Karpas-422 (cell line): Measurements from ENCODE around the gene CAPZA1. TPM values are rescaled to one million over a fixed set of nuclear protein-coding genes. Genes with fewer than 3 reads are reported as not detected.

ENCODE experiments used
- DNase-seq: peaks from one replicate; pipeline ENCODE4 v3.0.0-alpha.2; 2015
- H2AFZ ChIP-seq: fragments of 200-600 bp; sonication (generic); 2 replicates; pipeline ENCODE4 v1.6.1; 2014; ENCODE audit warnings: antibody characterized with exemption, low read length, mixed read lengths
- H3K27ac ChIP-seq: fragments of 200-600 bp; sonication (generic); 2 replicates; pipeline ENCODE4 v1.5.1; 2014; ENCODE audit warnings: mild to moderate bottlenecking, low read length, moderate library complexity
- H3K27me3 ChIP-seq: fragments of 200-600 bp; sonication (generic); 2 replicates; pipeline ENCODE4 v1.6.1; 2014; ENCODE audit warnings: low read length, mixed read lengths
- H3K36me3 ChIP-seq: fragments of 200-600 bp; sonication (generic); 2 replicates; pipeline ENCODE4 v1.6.1; 2014; ENCODE audit warnings: low read length, mixed read lengths; ENCODE audit not compliant: insufficient read depth
- H3K4me1 ChIP-seq: fragments of 200-600 bp; sonication (generic); 2 replicates; pipeline ENCODE4 v1.6.1; 2014; ENCODE audit warnings: mild to moderate bottlenecking, low read length, mixed read lengths
- H3K4me2 ChIP-seq: fragments of 200-600 bp; sonication (generic); 2 replicates; pipeline ENCODE4 v1.6.1; 2014; ENCODE audit warnings: low read length, low read depth, mild to moderate bottlenecking; ENCODE audit not compliant: poor library complexity, severe bottlenecking
- H3K4me3 ChIP-seq: fragments of 200-600 bp; sonication (generic); 2 replicates; pipeline ENCODE4 v1.5.1; 2014; ENCODE audit warnings: mild to moderate bottlenecking, antibody characterized with exemption, low read length, mixed read lengths
- H3K79me2 ChIP-seq: fragments of 200-600 bp; sonication (generic); 2 replicates; pipeline ENCODE4 v1.6.1; 2014; ENCODE audit warnings: mild to moderate bottlenecking, low read length, mixed read lengths
- H3K9ac ChIP-seq: fragments of 200-600 bp; sonication (generic); 2 replicates; pipeline ENCODE4 v1.6.0; 2014; ENCODE audit warnings: low read length
- H3K9me2 ChIP-seq: fragments of 200-600 bp; sonication (generic), shearing (Covaris generic); replicated peaks from 2 replicates; pipeline ENCODE4 v1.6.0; 2014; ENCODE audit warnings: mild to moderate bottlenecking, low read length, moderate library complexity; ENCODE audit not compliant: insufficient read depth
- H3K9me3 ChIP-seq: fragments of 300-700, 200-600 bp; sonication (generic); 2 replicates; pipeline ENCODE4 v1.6.1; 2014; ENCODE audit warnings: low read length, mixed read lengths
- H4K20me1 ChIP-seq: fragments of 200-600 bp; sonication (generic); 2 replicates; pipeline ENCODE4 v1.6.1; 2014; ENCODE audit warnings: mild to moderate bottlenecking, antibody characterized with exemption, low read length, low read depth; ENCODE audit not compliant: insufficient read depth
- total RNA-seq: library from RNA; depleted of rRNA; stranded (reverse); fragments of >200 nt; shearing (Covaris generic); gene quantifications from 2 replicates; pipeline ENCODE4 v1.2.3, GENCODE V29; 2014; ENCODE audit warnings: low replicate concordance

CAPZA1 gene
- total RNA-seq, 1 experiment from 2014 or later = 225 TPM

DNA sequence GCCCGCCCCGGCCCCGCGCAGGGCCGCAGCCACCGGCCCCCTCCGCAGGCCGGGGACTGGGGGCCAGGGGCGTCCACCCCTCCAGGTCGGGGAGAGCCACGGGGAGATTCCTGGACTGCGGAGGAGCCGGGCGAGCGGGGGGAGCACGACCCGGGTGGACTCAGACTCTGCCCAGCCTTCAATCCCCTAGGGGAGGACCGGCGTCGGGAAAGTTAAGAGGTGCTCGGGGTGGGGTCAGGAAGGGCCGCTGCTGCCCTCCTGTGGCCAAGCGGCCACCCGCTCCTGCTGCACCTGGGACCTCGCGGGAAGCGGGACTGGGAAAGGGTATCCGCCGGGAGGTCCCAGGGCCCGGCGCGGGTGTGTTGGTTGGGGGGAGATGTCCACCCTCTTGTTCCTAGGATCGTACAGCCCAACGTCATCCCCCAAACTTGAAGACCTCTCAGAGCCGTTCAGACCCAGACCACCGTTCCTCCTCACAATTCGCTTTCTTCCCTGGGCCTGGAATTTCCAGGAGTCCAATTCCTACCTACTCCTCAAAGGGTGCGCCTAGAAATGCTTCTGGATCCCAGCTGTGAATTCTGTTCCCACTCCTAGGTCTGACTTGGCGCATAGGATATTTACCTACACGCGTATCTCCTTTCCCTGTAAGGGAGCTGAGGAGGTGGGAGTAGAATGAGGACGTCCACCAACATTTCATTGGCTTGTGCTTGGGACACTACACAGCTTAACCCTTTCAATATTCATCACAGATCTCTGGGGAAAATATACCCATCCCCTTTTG is 87.8 kb downstream of the CAPZA1 start:
- Histone ChIP-seq H3K36me3 (no peaks in the 10 kb centered on the region), H3K4me3 (peak overlapping the region; percentile 63; the same call in 1 of the 2 replicates), H3K79me2 (no peaks in the 10 kb centered on the region), H3K9me3 (no peaks in the 10 kb centered on the region), H4K20me1 (0 out of 2 replicates have a peak, but pooled peaks cover 4% of the 10 kb centered on the region), H2AFZ (no peak overlapping the region), H3K9ac (peak overlapping the region; percentile 68), H3K4me1 (peaks cover 29% of the 10 kb centered on the region), H3K9me2 (no peaks in the 10 kb centered on the region), H3K4me2 (peak overlapping the region; percentile 77), H3K27me3 (no peaks in the 10 kb centered on the region), H3K27ac (no peak overlapping the region)
- peak; percentile 80 for DNase-seq

DNA sequence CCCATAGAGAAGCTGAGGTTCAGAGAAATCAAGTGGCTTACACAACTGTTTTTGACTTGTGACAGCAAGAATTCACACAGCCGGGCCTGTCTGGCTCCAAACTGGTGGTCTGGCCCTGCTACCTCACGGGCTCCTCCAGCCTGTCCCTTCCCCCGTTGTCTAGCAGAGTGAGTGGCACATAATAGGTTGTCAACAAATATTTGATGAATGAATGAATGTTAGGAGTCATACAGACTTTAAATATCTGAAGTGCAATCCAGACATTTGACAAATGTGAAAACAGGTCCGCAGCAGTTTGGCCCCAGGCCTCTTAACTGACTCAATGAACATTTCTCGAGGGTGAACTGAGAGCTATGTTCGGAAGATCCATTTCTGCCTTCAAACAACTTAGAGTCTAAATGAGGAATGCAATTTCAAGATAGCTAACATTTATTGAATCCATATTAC is 88.4 kb downstream of the CAPZA1 start:
- Histone ChIP-seq H3K4me2 (no peak overlapping the region), H2AFZ (no peak overlapping the region), H3K9me3 (no peaks in the 10 kb centered on the region), H3K36me3 (no peaks in the 10 kb centered on the region), H3K9me2 (no peaks in the 10 kb centered on the region), H4K20me1 (0 out of 2 replicates have a peak, but pooled peaks cover 4% of the 10 kb centered on the region), H3K4me3 (no peak overlapping the region), H3K9ac (no peak overlapping the region), H3K79me2 (no peaks in the 10 kb centered on the region), H3K27ac (no peak overlapping the region), H3K4me1 (peaks cover 29% of the 10 kb centered on the region), H3K27me3 (no peaks in the 10 kb centered on the region)
- no peak for DNase-seq

GRCh38 chr1:112708489-112708888 is 88.9 kb downstream of the CAPZA1 start:
- H3K9ac ChIP-seq = no peak overlapping the region
- no peaks in the 10 kb centered on the region for H3K9me3 ChIP-seq
- no peaks in the 10 kb centered on the region for H3K27me3 ChIP-seq
- H3K4me3 ChIP-seq = no peak overlapping the region
- H3K36me3 ChIP-seq = no peaks in the 10 kb centered on the region
- H3K27ac ChIP-seq = no peak overlapping the region
- H3K4me2 ChIP-seq = no peak overlapping the region
- DNase-seq = no peak
- no peaks in the 10 kb centered on the region for H3K79me2 ChIP-seq
- 0 out of 2 replicates have a peak, but pooled peaks cover 4% of the 10 kb centered on the region for H4K20me1 ChIP-seq
- H3K4me1 ChIP-seq = peaks cover 29% of the 10 kb centered on the region
- no peak overlapping the region for H2AFZ ChIP-seq
- no peaks in the 10 kb centered on the region for H3K9me2 ChIP-seq

DNA sequence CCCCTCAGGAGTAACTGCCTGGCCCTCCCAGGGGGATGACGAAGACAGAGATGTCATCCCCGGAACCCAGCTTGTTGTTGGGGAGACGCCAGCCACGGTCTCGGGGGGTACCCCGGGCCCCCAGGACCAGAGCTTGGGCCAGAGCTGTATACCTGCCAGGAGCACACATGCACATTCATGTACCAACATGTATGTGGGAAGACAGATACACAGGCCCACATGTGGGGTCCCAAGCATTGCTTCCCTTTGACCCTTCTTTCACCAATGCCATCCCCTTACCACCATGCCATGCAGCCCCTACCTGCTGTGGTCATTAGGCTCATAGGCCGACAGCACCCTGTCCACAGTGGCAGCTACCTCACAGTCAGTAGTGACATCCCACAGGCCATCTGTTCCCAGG is 90.5 kb downstream of the CAPZA1 start:
- Histone ChIP-seq H2AFZ (no peak overlapping the region), H3K79me2 (no peaks in the 10 kb centered on the region), H3K27ac (no peak overlapping the region), H3K4me3 (no peak overlapping the region), H3K9me3 (no peaks in the 10 kb centered on the region), H3K27me3 (no peaks in the 10 kb centered on the region), H3K9me2 (no peaks in the 10 kb centered on the region), H3K36me3 (no peaks in the 10 kb centered on the region), H4K20me1 (peaks cover 3% of the 10 kb centered on the region), H3K4me2 (no peak overlapping the region), H3K9ac (no peak overlapping the region), H3K4me1 (peaks cover 33% of the 10 kb centered on the region)
- no peak for DNase-seq

GRCh38 chr1:112710586-112710985 is 91.0 kb downstream of the CAPZA1 start:
- Histone ChIP-seq H3K27me3 (no peaks in the 10 kb centered on the region), H3K36me3 (no peaks in the 10 kb centered on the region), H3K27ac (no peak overlapping the region), H3K9me2 (no peaks in the 10 kb centered on the region), H3K9ac (no peak overlapping the region), H4K20me1 (peaks cover 3% of the 10 kb centered on the region), H3K4me1 (peaks cover 32% of the 10 kb centered on the region), H2AFZ (no peak overlapping the region), H3K9me3 (no peaks in the 10 kb centered on the region), H3K4me3 (no peak overlapping the region), H3K4me2 (no peak overlapping the region), H3K79me2 (no peaks in the 10 kb centered on the region)
- DNase-seq = no peak

- H3K27ac ChIP-seq = no peak overlapping the region
- H4K20me1 ChIP-seq = peaks cover 3% of the 10 kb centered on the region
- no peak overlapping the region for H3K4me3 ChIP-seq
- no peaks in the 10 kb centered on the region for H3K27me3 ChIP-seq
- H3K79me2 ChIP-seq = no peaks in the 10 kb centered on the region
- no peak overlapping the region for H2AFZ ChIP-seq
- DNase-seq = no peak
- H3K9me2 ChIP-seq = no peaks in the 10 kb centered on the region
- no peak overlapping the region for H3K9ac ChIP-seq
- H3K36me3 ChIP-seq = no peaks in the 10 kb centered on the region
- H3K9me3 ChIP-seq = no peaks in the 10 kb centered on the region
- no peak overlapping the region for H3K4me2 ChIP-seq
- H3K4me1 ChIP-seq = peaks cover 32% of the 10 kb centered on the region
Observed at GRCh38 chr1:112711041-112711440, 91.4 kb downstream of the CAPZA1 start.

DNA sequence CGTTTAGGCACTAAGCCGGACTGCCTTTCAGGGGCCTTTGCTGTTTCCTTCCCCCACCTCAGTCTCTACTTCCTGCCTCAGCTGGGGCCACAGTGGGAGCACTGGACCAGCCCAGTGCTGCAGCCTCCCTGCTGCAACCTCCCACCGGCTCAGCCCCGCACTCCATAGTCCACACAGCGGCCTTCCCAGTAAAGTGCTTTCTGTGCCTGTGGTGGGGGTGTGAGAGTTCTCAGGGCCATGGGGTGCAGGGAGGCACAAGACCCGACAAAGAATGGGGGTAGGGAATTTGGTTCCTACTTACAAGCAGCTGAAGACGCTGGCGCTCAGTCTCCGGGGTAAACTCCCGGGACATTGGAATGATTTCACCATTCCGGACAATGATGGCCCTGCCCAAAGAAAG is 92.0 kb downstream of the CAPZA1 start:
- Histone ChIP-seq H3K27ac (no peak overlapping the region), H4K20me1 (peaks cover 3% of the 10 kb centered on the region), H3K4me2 (no peak overlapping the region), H3K27me3 (no peaks in the 10 kb centered on the region), H3K4me1 (peaks cover 29% of the 10 kb centered on the region), H3K9ac (no peak overlapping the region), H3K4me3 (no peak overlapping the region), H3K9me3 (no peaks in the 10 kb centered on the region), H2AFZ (no peak overlapping the region), H3K36me3 (no peaks in the 10 kb centered on the region), H3K79me2 (no peaks in the 10 kb centered on the region), H3K9me2 (no peaks in the 10 kb centered on the region)
- no peak for DNase-seq

DNA sequence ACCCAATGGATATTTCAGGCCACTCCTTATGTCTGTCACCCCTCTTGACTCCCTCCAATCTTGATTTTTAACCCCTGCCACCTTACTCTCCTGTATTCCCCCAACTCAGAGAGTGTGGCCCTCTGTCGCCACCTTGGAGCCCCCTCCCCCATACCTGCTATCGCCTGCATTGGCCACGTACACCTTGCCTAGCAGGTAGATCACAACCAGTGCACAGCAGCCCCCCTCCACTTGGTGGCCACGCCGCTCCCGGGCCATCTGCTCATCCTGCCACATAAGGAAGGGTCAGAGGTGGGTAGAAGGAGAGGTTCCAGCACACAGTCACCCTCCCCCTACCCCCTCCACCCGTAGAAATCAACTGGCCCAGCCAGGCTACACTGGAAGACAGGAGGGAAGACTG is 92.6 kb downstream of the CAPZA1 start:
- no peak for DNase-seq
- Histone ChIP-seq H3K27ac (no peak overlapping the region), H3K4me3 (no peak overlapping the region), H3K36me3 (no peaks in the 10 kb centered on the region), H3K9me3 (no peaks in the 10 kb centered on the region), H3K9ac (no peak overlapping the region), H4K20me1 (peaks cover 3% of the 10 kb centered on the region), H3K27me3 (no peaks in the 10 kb centered on the region), H2AFZ (no peak overlapping the region), H3K9me2 (no peaks in the 10 kb centered on the region), H3K4me2 (no peak overlapping the region), H3K4me1 (peaks cover 27% of the 10 kb centered on the region), H3K79me2 (no peaks in the 10 kb centered on the region)
